GM12872 (cell line): ENCODE measurements around the gene G6PD.

ENCODE experiments used
- CTCF ChIP-seq: IDR thresholded peaks from 3 replicates; pipeline ENCODE4 v1.5.1; 2011; ENCODE audit warnings: low read depth, mild to moderate bottlenecking, low read length, moderate library complexity; ENCODE audit not compliant: insufficient read depth

Gene G6PD

GRCh38 chrX:154506483-154507332 lies 39.9 kb downstream of the G6PD start:
- no peak for TF ChIP-seq CTCF

GRCh38 chrX:154505734-154506133 lies 40.9 kb downstream of the G6PD start:
- TF ChIP-seq CTCF = no peak

DNA sequence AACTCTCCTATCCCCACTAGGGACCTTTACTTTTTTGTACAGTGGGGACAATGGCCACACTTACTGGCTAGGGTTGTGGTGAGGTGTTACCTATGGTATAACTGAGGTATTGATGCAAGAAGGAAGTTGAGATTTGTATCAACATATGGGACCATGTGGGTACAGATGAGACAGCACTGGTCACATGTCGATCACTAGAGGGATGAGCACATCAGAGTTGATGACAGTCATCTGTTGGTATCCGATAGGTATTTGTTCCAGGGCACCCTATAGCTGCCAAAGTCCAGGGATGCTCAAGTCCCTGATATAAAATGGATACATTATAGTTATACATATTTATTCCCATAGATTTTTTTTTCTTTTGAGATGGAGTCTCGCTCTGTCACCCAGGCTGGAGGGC lies 43.7 kb downstream of the G6PD start:
- no peak for TF ChIP-seq CTCF

GRCh38 chrX:154502098-154502497 lies 44.5 kb downstream of the G6PD start:
- TF ChIP-seq CTCF = no peak

DNA sequence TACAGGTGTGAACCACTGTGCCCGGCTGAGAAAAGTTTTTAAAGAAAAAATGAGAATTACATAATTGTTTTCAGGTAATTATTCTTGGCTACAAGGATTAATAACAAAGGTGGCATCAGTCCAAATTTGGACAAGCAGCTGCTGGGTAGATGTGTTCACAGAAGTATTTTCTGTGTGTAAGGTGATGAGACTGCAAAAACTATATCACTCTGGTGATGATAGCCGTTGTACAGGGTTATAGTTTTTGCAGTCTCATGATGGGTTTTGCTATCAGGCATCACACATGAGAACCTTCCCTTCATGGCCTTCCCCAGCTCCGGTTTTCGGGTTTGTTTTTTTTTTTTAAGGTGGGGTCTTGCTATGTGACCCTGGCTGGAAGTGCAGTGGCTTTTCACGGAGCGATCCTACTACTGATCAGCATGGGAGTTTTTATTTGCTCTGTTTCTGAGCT lies 51.1 kb downstream of the G6PD start:
- TF ChIP-seq CTCF = no peak

- TF ChIP-seq CTCF = no peak
These were observed 51.9 kb downstream of the G6PD start for GRCh38 chrX:154494715-154495114.

DNA sequence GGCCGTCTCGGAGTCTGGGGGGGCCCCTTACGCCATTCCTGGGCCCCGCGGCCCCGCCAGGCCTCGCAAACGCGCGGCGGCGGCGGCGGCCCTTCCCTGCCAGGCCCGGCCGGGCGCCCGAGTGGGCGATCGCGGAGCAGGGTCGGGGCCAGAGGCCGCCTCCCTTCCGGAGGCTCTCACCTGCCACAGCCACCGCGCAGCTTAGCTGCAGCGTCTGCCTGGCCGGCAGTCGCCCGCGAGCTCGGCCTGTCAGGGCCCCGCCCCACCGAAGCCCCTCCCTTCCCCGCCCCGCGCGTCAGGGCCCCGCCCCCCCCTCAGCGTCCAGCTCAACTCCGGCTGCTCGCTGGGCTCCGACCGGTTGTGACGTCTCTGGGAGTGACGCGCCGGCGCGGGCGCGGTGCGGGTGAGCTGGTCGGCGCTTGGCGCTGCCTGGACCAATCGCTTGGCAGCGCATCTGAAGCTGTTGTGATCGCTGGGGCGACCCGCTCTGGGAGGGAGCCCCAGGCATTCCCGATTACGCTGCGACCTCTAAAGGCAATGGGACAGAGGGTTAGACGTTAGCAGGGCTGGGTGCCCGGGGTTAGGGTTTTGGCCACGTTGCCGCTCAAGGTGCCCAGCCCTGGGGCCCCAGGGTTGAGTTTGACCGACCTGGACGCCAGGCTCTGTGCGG lies 56.1 kb downstream of the G6PD start, which contains the start of gene SLC10A3:
SLC10A3 (minus strand) TSS at position 216 of the 670 bp plus-strand sequence. CDS start 1,689 bp downstream, outside the sequence.
- no peak for TF ChIP-seq CTCF
